GM12892 (cell line): ENCODE results near the gene EDEM3.

Experiments
- DNase-seq: peaks from one replicate; pipeline ENCODE4 v3.0.0; 2011; ENCODE audit not compliant: insufficient read length
- FAIRE-seq: peaks from 2 replicates; lab custom pipeline; 2011; peaks lifted over from hg19 to GRCh38; lab: Jason Lieb, UNC
- POLR2A ChIP-seq: IDR thresholded peaks from 2 replicates; pipeline ENCODE4 v1.6.1; 2011; ENCODE audit warnings: low read depth, low read length, control low read depth
- POLR2AphosphoS5 ChIP-seq: IDR thresholded peaks from 2 replicates; pipeline ENCODE4 v1.6.1; 2011; ENCODE audit warnings: low read depth, low read length, control low read depth
- TAF1 ChIP-seq: IDR thresholded peaks from 2 replicates; pipeline ENCODE4 v1.6.1; 2011; ENCODE audit warnings: low read depth, mild to moderate bottlenecking, control low read depth, low read length, borderline replicate concordance

Gene EDEM3

GRCh38 chr1:184677344-184677743 lies 77.3 kb downstream of the EDEM3 start:
- DNase-seq (no peak), FAIRE-seq (no peak)
- TF ChIP-seq TAF1 (no peak), POLR2AphosphoS5 (no peak), POLR2A (no peak)

GRCh38 chr1:184673305-184673704 lies 81.4 kb downstream of the EDEM3 start:
- TF ChIP-seq POLR2A = no peak
- no peak for TF ChIP-seq TAF1
- TF ChIP-seq POLR2AphosphoS5 = no peak
- no peak for DNase-seq
- no peak for FAIRE-seq

- DNase-seq = no peak
- FAIRE-seq = no peak
- no peak for TF ChIP-seq TAF1
- TF ChIP-seq POLR2AphosphoS5 = no peak
- TF ChIP-seq POLR2A = no peak
Observed at GRCh38 chr1:184672013-184672726, 82.5 kb downstream of the EDEM3 start.

GRCh38 chr1:184669391-184669790 lies 85.3 kb downstream of the EDEM3 start:
- TF ChIP-seq TAF1 = no peak
- no peak for TF ChIP-seq POLR2AphosphoS5
- no peak for TF ChIP-seq POLR2A
- no peak for FAIRE-seq

GRCh38 chr1:184665360-184665759 lies 89.3 kb downstream of the EDEM3 start:
- TF ChIP-seq POLR2A (no peak), TAF1 (no peak), POLR2AphosphoS5 (no peak)
- no peak for FAIRE-seq
- no peak for DNase-seq

More at GRCh38 chr1:184669391-184669790, 85.3 kb downstream of the EDEM3 start:
- DNase-seq = no peak

GRCh38 chr1:184664661-184665060 lies 90.0 kb downstream of the EDEM3 start:
- TF ChIP-seq POLR2AphosphoS5 = no peak
- TF ChIP-seq TAF1 = no peak
- no peak for TF ChIP-seq POLR2A
- FAIRE-seq (no peak), DNase-seq (no peak)

GRCh38 chr1:184664042-184664660 lies 90.5 kb downstream of the EDEM3 start:
- peak; percentile 77 for FAIRE-seq
- TF ChIP-seq POLR2A (no peak), POLR2AphosphoS5 (no peak), TAF1 (no peak)
- peak; percentile 64 for DNase-seq

GRCh38 chr1:184661801-184662200 lies 92.9 kb downstream of the EDEM3 start:
- TF ChIP-seq TAF1 = no peak
- no peak for DNase-seq
- no peak for FAIRE-seq

- FAIRE-seq (no peak), DNase-seq (no peak)
- no peak for TF ChIP-seq TAF1
- no peak for TF ChIP-seq POLR2AphosphoS5
- TF ChIP-seq POLR2A = no peak
Observed at GRCh38 chr1:184660462-184661191, 94.0 kb downstream of the EDEM3 start.

GRCh38 chr1:184658055-184658454 lies 96.6 kb downstream of the EDEM3 start:
- FAIRE-seq = no peak
- no peak for TF ChIP-seq POLR2A
- no peak for TF ChIP-seq POLR2AphosphoS5
- no peak for TF ChIP-seq TAF1
- no peak for DNase-seq

- TF ChIP-seq POLR2A (no peak), POLR2AphosphoS5 (no peak)
- DNase-seq (no peak), FAIRE-seq (no peak)
Observed at GRCh38 chr1:184656221-184656620, 98.4 kb downstream of the EDEM3 start.

- FAIRE-seq = no peak
- DNase-seq = no peak
Observed at GRCh38 chr1:184655185-184655584, 99.5 kb downstream of the EDEM3 start.

More at GRCh38 chr1:184655185-184655584, 99.5 kb downstream of the EDEM3 start:
- TF ChIP-seq POLR2A (no peak), POLR2AphosphoS5 (no peak), TAF1 (no peak)
